GM13976 (cell line): ENCODE results near the gene DCC.

Experiments
- DNase-seq: peaks from one replicate; pipeline ENCODE4 v3.0.0; 2012; ENCODE audit warnings: low spot score
- CTCF ChIP-seq: IDR thresholded peaks from 2 replicates; pipeline ENCODE4 v1.5.1; 2012; ENCODE audit warnings: borderline replicate concordance, mild to moderate bottlenecking; ENCODE audit not compliant: insufficient read depth; ENCODE audit errors: extremely low read depth, missing control alignments, control extremely low read depth
- in situ Hi-C: fragments of 300-500 bp; cut with MboI; formaldehyde crosslinking; loops from one replicate; pipeline ENCODE4 v1.12.0; 2022; ENCODE audit warnings: low sequenced_read_pairs, mixed read lengths, inconsistent platforms; ENCODE audit not compliant: unreplicated experiment

DCC gene

DNA sequence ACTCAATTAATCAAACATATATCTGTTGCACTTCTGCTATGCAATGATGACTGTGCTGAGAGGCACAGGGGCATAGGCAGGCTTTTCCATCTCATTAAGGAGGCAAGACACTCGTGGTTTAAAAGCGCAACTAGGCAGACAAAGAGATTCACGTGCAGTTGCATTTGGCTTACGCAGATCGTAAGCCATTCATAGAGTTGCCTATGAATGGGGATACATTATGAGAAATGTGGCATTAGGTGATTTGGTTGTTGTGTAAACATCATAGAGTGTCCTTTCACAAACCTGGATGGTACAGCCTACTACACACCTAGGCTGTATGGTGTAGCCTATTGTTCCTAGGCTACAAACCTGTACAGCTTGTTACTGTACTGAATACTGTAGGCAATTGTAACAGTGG is 284.7 kb downstream of the DCC start:
- DNase-seq = no peak
- no peak for TF ChIP-seq CTCF
- in situ Hi-C loops = no loop called here

DNA sequence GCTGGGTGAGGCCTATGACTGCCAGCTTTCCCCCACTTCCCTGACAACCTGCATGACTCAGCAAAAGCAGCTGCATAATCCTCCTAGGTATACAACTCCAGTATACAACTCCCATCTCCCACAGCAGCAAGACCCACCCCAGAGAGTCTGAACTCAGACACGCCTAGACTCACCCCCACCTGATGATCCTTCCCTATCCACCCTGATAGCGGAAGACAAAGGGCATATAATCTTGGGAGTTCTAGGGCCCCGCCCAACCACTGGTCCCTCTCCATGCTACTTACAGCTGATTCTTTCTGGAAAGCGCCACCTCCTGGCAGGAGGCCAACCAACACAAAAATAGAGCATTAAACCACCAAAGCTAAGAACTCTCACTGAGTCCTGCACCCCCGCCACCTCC is 296.5 kb downstream of the DCC start:
- no peak for TF ChIP-seq CTCF
- in situ Hi-C loops = no loop called here
- no peak for DNase-seq

DNA sequence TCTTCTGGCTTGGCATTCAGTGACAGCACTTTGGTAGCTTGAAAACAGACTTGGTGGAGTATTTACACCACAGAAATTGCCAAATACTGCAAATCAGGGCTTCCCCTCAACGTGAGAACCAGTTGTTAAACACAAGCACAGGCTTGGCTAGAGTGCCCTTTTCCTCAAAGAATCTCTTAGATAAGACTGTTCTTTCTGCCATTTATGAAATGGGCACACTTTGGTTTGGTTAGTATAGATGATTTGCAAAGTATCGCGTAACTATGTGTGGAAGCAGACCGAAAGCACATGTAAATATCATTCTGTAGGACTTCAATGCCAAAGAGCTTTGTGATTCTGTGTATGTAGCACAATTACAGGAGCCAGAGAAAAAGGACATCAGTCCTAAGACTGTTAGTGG is 308.2 kb downstream of the DCC start:
- no peak for TF ChIP-seq CTCF
- no peak for DNase-seq
- in situ Hi-C loops = no loop called here

DNA sequence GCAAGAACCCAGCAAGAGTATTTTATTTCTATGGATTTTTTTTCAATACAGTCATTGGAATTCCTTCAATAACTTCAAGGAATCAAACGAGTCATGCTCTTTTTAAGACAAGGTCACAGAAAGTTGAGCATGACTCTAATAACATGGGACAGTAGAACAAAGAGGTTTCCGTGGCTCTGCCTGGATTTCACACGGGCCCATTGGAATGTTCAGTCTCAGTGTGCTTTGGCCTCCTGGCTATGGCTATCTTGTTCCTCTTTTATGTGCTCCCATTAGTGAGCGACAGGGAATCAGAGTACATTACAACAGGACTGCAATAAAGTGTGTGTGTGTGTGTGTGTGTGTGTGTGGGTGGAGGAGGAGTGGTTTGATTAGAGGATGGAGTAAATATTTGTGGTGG is 312.4 kb downstream of the DCC start:
- DNase-seq = no peak
- in situ Hi-C loops = no loop called here
- no peak for TF ChIP-seq CTCF

DNA sequence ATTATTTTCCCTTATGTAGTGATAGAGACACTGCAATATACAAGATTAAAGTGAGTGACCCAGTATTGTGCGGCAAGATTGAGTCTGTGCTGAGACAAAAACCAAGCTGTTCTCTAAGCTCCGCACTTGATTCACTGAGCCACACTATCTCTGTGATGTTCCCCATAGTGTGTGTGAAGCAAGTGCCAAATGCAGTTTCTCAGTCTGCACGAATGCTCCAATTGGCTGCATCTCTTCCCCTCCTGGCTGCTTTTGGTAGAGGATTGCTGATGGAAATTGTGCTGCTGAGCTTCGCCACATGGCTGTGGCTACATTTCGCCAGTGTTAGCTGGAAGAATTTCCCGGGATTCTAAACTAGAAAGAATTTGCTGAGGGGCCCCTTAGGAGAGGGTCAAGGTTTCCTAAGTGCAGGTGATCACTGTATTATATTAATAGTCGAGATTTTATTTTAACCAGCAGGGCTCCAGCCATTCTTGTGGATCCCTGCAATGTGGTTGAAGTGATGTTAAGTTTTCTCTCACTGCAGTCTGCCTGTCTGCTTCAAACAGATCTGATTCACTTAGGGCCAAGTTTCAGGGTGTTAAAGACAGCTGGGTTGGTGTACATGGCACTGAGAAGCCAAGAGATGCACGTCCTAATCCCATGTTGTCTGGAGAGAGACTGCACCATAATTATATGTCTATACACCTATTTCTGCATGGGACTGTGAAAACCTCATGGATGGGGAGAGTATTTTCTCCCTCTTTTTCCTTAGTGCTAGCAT is 317.2 kb downstream of the DCC start:
- no peak for TF ChIP-seq CTCF
- no peak for DNase-seq
- in situ Hi-C loops = no loop called here

DNA sequence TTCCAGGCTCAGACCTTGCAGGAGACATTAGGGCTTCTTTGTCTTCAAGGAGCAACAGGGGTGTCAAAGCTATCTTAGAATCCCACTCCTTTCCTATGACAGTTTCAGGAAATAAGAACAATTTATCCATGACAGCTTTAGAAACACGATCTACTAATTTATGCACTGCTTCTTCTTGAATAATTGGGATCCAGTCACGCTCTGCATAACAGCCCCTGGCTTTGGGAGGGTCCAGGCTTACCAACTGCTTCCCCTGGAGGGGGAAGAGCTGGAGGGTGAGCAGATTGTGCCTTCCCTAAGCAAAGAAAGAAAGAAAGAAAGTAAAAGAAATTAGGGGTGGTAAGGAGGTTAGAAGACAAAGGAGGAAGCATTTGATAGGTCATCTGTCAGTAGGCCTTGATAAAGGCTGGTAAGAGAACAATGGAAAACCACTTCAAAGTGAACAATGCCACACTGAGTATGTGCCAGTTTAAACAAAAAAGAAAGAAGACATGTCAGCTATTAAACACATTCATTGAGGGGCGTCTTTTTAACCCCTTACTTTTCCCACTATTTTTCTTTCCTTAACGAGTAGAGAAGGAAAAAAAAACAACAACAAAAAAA is 327.6 kb downstream of the DCC start:
- no peak for TF ChIP-seq CTCF
- DNase-seq = no peak
- in situ Hi-C loops = no loop called here
